Measurements from ENCODE around the gene DGKG.

GRCh38 chr3:186339180-186339918 lies 22.7 kb downstream of the DGKG start:
- no peak for TF ChIP-seq CTCF (IDR thresholded peaks at IDR 0.05)
- TF ChIP-seq POLR2A (IDR thresholded peaks at IDR 0.05) = no peak
- TF ChIP-seq POLR2AphosphoS5 (IDR thresholded peaks at IDR 0.05) = no peak

Measured in breast epithelium (tissue), 3 donors.